Right lobe of liver (tissue), 4 donors: Measurements from ENCODE around the gene CDKAL1.

Source experiments
- POLR2A ChIP-seq: fragments of 450-650 bp; IDR thresholded peaks from one replicate; pipeline ENCODE4 v1.6.1; 2017; ENCODE audit warnings: antibody characterized with exemption, mild to moderate bottlenecking
- TF ChIP-seq, protein P1 (sequence below), 4 donors: fragments of 200-600 bp in 3 of 4; fragments of 450-650 bp in 1 of 4; IDR thresholded peaks; one replicate each; pipeline versions ENCODE4 v1.5.1 to v1.8.0; 2016 to 2022; ENCODE audit warnings: antibody characterized with exemption in 4 of 4, mild to moderate bottlenecking in 2 of 4
- donor health status: DM: no; HTN: no; CAD: no.
- donor health status: DM: no; HTN: no; CAD: no.
- donor health status: DM: no; HTN: yes; CAD: no.

- TF ChIP-seq, protein P1, sequence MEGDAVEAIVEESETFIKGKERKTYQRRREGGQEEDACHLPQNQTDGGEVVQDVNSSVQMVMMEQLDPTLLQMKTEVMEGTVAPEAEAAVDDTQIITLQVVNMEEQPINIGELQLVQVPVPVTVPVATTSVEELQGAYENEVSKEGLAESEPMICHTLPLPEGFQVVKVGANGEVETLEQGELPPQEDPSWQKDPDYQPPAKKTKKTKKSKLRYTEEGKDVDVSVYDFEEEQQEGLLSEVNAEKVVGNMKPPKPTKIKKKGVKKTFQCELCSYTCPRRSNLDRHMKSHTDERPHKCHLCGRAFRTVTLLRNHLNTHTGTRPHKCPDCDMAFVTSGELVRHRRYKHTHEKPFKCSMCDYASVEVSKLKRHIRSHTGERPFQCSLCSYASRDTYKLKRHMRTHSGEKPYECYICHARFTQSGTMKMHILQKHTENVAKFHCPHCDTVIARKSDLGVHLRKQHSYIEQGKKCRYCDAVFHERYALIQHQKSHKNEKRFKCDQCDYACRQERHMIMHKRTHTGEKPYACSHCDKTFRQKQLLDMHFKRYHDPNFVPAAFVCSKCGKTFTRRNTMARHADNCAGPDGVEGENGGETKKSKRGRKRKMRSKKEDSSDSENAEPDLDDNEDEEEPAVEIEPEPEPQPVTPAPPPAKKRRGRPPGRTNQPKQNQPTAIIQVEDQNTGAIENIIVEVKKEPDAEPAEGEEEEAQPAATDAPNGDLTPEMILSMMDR (IDR thresholded peaks at IDR 0.05): no peak
- no peak for TF ChIP-seq POLR2A
Measured at GRCh38 chr6:20927130-20927860, 393.0 kb downstream of the CDKAL1 start.
